Measurements from ENCODE around the gene SECISBP2.

The SECISBP2 gene

DNA sequence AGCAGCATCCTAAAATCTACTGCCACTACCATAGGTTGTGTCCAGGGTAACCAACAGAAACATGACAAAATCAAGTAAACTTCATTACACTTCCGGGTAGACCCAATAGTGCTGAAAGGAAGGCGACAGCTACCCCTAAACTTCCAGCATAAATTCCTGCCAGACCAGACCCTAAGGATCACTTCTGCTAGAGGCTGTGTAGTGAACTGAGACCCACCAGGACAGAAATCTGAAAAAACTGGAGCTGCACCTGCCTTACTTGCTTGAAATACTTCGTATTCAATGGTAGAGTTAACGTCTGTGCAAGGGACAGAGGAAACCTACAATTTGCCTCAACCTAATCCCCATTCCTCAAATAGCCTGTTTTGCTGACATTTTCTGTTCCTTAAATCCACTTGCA lies 1.0 kb upstream of the SECISBP2 start:
- H3K4me1 ChIP-seq (ENCODE audit: control insufficient read depth, insufficient read depth, low read depth, low read length), result peaks cover 6% of the 10 kb centered on the region
- H4K8ac ChIP-seq (ENCODE audit: low read length), result peak overlapping the region; percentile 40
- no peaks in the 10 kb centered on the region for H3K9me3 ChIP-seq (ENCODE audit: control insufficient read depth, low read length)
- no peak overlapping the region for H3K18ac ChIP-seq (ENCODE audit: low read depth in 1 of 2, low read length in 2 of 2)
- no peak overlapping the region for H4K91ac ChIP-seq (ENCODE audit: low read length)
- peaks cover 8% of the 10 kb centered on the region for H3K79me1 ChIP-seq (replicated peaks; ENCODE audit: low read length, poor library complexity, severe bottlenecking)
- no peak overlapping the region for H2BK12ac ChIP-seq (ENCODE audit: low read length in 2 of 2)
- H3K9ac ChIP-seq (ENCODE audit: low read length), result peak overlapping the region; percentile 96
- H3K23ac ChIP-seq (ENCODE audit: low read length in 2 of 2), result no peak overlapping the region
- peak overlapping the region; percentile 18 for H3K27ac ChIP-seq (ENCODE audit: low read length, poor library complexity, severe bottlenecking)
- peaks cover 0 to 27% of the 10 kb centered on the region in 2 experiments for H3K36me3 ChIP-seq (ENCODE audit: control insufficient read depth in 1 of 2, insufficient read depth in 2 of 2, low read depth in 1 of 2, low read length in 2 of 2)
- 90% methylated on average over 4 of the region's 4 CpGs for WGBS
- H2AK5ac ChIP-seq (ENCODE audit: low read length, severe bottlenecking), result peak overlapping the region; percentile 26
- H3K14ac ChIP-seq (ENCODE audit: low read length in 2 of 2), result no peak overlapping the region
- H3K4me3 ChIP-seq (ENCODE audit: insufficient read depth in 1 of 2, low read depth in 1 of 2, low read length in 2 of 2), result peak overlapping the region in 1 of 2 experiments; percentile 93
- no peak overlapping the region for H2BK15ac ChIP-seq (ENCODE audit: low read depth, poor library complexity, severe bottlenecking)
- no peak overlapping the region for H3K4me2 ChIP-seq (ENCODE audit: low read length, poor library complexity, severe bottlenecking)
- H2AFZ ChIP-seq (ENCODE audit: low read depth, low read length), result no peak overlapping the region
- H3K4ac ChIP-seq (ENCODE audit: low read depth in 1 of 2, low read length in 2 of 2), result no peak overlapping the region
- no peak overlapping the region for H2BK5ac ChIP-seq (ENCODE audit: low read depth, low read length, poor library complexity, severe bottlenecking)
- H3K27me3 ChIP-seq (ENCODE audit: control insufficient read depth in 1 of 2, insufficient read depth in 1 of 2, low read length in 2 of 2), result no peaks in the 10 kb centered on the region
- H2BK120ac ChIP-seq (ENCODE audit: low read depth, low read length), result no peak overlapping the region
- peak; percentile 15 for DNase-seq

DNA sequence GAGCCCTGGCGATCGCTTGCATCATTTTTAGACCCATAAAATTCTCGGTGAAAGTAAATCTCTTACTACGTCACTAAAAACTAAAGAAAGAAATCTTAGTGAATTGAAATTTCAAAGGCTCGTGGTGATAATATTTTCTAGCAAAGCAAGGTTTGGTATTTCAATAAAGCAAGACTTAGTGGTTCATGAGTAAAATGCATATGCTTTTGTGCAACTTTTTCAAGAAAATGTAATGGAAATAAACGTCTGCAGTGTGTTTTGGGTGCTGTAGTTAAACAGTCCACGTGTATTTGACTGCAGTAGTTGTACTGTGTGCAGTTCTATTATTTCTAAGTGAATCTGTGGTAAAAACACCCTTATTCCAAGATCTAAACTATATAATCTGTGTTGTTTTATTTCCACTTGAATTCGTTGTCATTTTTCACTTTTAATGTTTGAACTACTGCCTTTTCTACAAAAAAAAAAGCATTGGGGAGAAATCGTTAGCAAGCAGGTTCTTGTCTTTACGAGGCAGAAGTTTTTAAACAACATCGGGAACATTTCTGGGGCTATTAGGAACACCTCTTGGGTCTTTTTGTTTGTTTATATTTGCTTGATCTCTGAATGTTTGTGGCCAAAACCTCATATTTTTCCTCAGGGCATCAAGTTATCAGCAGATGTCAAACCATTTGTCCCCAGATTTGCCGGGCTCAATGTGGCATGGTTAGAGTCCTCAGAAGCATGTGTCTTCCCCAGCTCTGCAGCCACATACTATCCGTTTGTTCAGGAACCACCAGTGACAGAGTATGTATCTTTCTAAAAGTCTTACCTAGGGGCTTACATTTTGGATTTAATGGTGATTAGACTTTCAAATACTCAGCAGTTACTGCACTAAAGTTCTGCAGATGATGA lies 960 bp downstream of the SECISBP2 start:
- Histone ChIP-seq H3K79me1 (replicated peaks; ENCODE audit: low read length, poor library complexity, severe bottlenecking) (peaks cover 15% of the 10 kb centered on the region), H2BK12ac (ENCODE audit: low read length in 2 of 2) (no peak overlapping the region), H3K14ac (ENCODE audit: low read length in 2 of 2) (no peak overlapping the region), H3K4ac (ENCODE audit: low read depth in 1 of 2, low read length in 2 of 2) (no peak overlapping the region), H2AK5ac (ENCODE audit: low read length, severe bottlenecking) (no peak overlapping the region), H3K4me2 (ENCODE audit: low read length, poor library complexity, severe bottlenecking) (peak overlapping the region; percentile 69), H2BK120ac (ENCODE audit: low read depth, low read length) (no peak overlapping the region), H3K9ac (ENCODE audit: low read length) (peak overlapping the region; percentile 96), H2AFZ (ENCODE audit: low read depth, low read length) (no peak overlapping the region), H3K4me3 (ENCODE audit: insufficient read depth in 1 of 2, low read depth in 1 of 2, low read length in 2 of 2) (peak overlapping the region in 1 of 2 experiments; percentile 93), H3K36me3 (ENCODE audit: control insufficient read depth in 1 of 2, insufficient read depth in 2 of 2, low read depth in 1 of 2, low read length in 2 of 2) (peaks cover 0 to 33% of the 10 kb centered on the region in 2 experiments), H3K18ac (ENCODE audit: low read depth in 1 of 2, low read length in 2 of 2) (no peak overlapping the region), H3K23ac (ENCODE audit: low read length in 2 of 2) (no peak overlapping the region), H4K91ac (ENCODE audit: low read length) (no peak overlapping the region), H2BK15ac (ENCODE audit: low read depth, poor library complexity, severe bottlenecking) (no peak overlapping the region), H3K27me3 (ENCODE audit: control insufficient read depth in 1 of 2, insufficient read depth in 1 of 2, low read length in 2 of 2) (no peaks in the 10 kb centered on the region), H3K9me3 (ENCODE audit: control insufficient read depth, low read length) (no peaks in the 10 kb centered on the region), H3K4me1 (ENCODE audit: control insufficient read depth, insufficient read depth, low read depth, low read length) (peaks cover 9% of the 10 kb centered on the region), H3K27ac (ENCODE audit: low read length, poor library complexity, severe bottlenecking) (peak overlapping the region; percentile 80), H2BK5ac (ENCODE audit: low read depth, low read length, poor library complexity, severe bottlenecking) (no peak overlapping the region), H4K8ac (ENCODE audit: low read length) (no peak overlapping the region)
- DNase-seq, result no peak
- 13% methylated on average over 7 of the region's 13 CpGs for WGBS

GRCh38 chr9:89323390-89323789 lies 5.1 kb downstream of the SECISBP2 start:
- Histone ChIP-seq H3K14ac (ENCODE audit: low read length in 2 of 2) (no peak overlapping the region), H3K79me1 (replicated peaks; ENCODE audit: low read length, poor library complexity, severe bottlenecking) (peaks cover 26% of the 10 kb centered on the region), H2AFZ (ENCODE audit: low read depth, low read length) (no peak overlapping the region), H3K23ac (ENCODE audit: low read length in 2 of 2) (peak overlapping the region in 1 of 2 experiments; percentile 3), H3K27me3 (ENCODE audit: control insufficient read depth in 1 of 2, insufficient read depth in 1 of 2, low read length in 2 of 2) (no peaks in the 10 kb centered on the region), H3K4me3 (ENCODE audit: insufficient read depth in 1 of 2, low read depth in 1 of 2, low read length in 2 of 2) (no peak overlapping the region), H2BK15ac (ENCODE audit: low read depth, poor library complexity, severe bottlenecking) (no peak overlapping the region), H3K4ac (ENCODE audit: low read depth in 1 of 2, low read length in 2 of 2) (no peak overlapping the region), H3K4me2 (ENCODE audit: low read length, poor library complexity, severe bottlenecking) (no peak overlapping the region), H4K8ac (ENCODE audit: low read length) (no peak overlapping the region), H3K4me1 (ENCODE audit: control insufficient read depth, insufficient read depth, low read depth, low read length) (peaks cover 7% of the 10 kb centered on the region), H2BK5ac (ENCODE audit: low read depth, low read length, poor library complexity, severe bottlenecking) (no peak overlapping the region), H3K36me3 (ENCODE audit: control insufficient read depth in 1 of 2, insufficient read depth in 2 of 2, low read depth in 1 of 2, low read length in 2 of 2) (peaks cover 9 to 37% of the 10 kb centered on the region in 2 experiments), H2BK120ac (ENCODE audit: low read depth, low read length) (no peak overlapping the region), H2BK12ac (ENCODE audit: low read length in 2 of 2) (no peak overlapping the region), H3K27ac (ENCODE audit: low read length, poor library complexity, severe bottlenecking) (no peak overlapping the region), H3K9me3 (ENCODE audit: control insufficient read depth, low read length) (no peaks in the 10 kb centered on the region), H4K91ac (ENCODE audit: low read length) (no peak overlapping the region), H2AK5ac (ENCODE audit: low read length, severe bottlenecking) (no peak overlapping the region), H3K9ac (ENCODE audit: low read length) (no peak overlapping the region), H3K18ac (ENCODE audit: low read depth in 1 of 2, low read length in 2 of 2) (no peak overlapping the region)
- 93% methylated on average over 4 of the region's 4 CpGs for WGBS
- DNase-seq, result no peak

DNA sequence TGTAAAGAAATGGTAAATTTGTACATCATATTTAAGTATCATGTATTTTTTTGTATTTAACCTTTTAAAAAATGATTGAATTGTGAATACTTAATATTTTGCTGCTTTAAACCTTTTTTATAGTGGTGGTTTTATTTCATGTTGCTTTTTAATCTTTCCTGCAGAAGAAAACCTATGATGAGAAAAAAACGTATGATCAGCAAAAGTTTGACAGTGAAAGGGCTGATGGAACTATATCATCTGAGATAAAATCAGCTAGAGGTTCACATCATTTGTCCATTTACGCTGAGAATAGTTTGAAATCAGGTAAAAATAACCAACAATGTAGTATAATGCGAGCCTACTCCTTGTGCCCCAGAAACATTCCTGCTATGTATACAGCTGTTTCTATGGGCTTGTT lies 7.4 kb downstream of the SECISBP2 start:
- no peak overlapping the region for H3K18ac ChIP-seq (ENCODE audit: low read depth in 1 of 2, low read length in 2 of 2)
- no peak overlapping the region for H3K4me3 ChIP-seq (ENCODE audit: insufficient read depth in 1 of 2, low read depth in 1 of 2, low read length in 2 of 2)
- no peak overlapping the region for H2AK5ac ChIP-seq (ENCODE audit: low read length, severe bottlenecking)
- H3K27me3 ChIP-seq (ENCODE audit: control insufficient read depth in 1 of 2, insufficient read depth in 1 of 2, low read length in 2 of 2), result no peaks in the 10 kb centered on the region
- H2BK15ac ChIP-seq (ENCODE audit: low read depth, poor library complexity, severe bottlenecking), result no peak overlapping the region
- H3K4ac ChIP-seq (ENCODE audit: low read depth in 1 of 2, low read length in 2 of 2), result no peak overlapping the region
- peaks cover 29% of the 10 kb centered on the region for H3K79me1 ChIP-seq (replicated peaks; ENCODE audit: low read length, poor library complexity, severe bottlenecking)
- H3K4me2 ChIP-seq (ENCODE audit: low read length, poor library complexity, severe bottlenecking), result no peak overlapping the region
- H3K23ac ChIP-seq (ENCODE audit: low read length in 2 of 2), result no peak overlapping the region
- no peak overlapping the region for H2BK12ac ChIP-seq (ENCODE audit: low read length in 2 of 2)
- H4K91ac ChIP-seq (ENCODE audit: low read length), result no peak overlapping the region
- H3K27ac ChIP-seq (ENCODE audit: low read length, poor library complexity, severe bottlenecking), result no peak overlapping the region
- no peak overlapping the region for H4K8ac ChIP-seq (ENCODE audit: low read length)
- H3K14ac ChIP-seq (ENCODE audit: low read length in 2 of 2), result no peak overlapping the region
- no peaks in the 10 kb centered on the region for H3K9me3 ChIP-seq (ENCODE audit: control insufficient read depth, low read length)
- DNase-seq, result no peak
- no peak overlapping the region for H2BK5ac ChIP-seq (ENCODE audit: low read depth, low read length, poor library complexity, severe bottlenecking)
- H3K4me1 ChIP-seq (ENCODE audit: control insufficient read depth, insufficient read depth, low read depth, low read length), result peaks cover 3% of the 10 kb centered on the region
- no peak overlapping the region for H2AFZ ChIP-seq (ENCODE audit: low read depth, low read length)
- H3K36me3 ChIP-seq (ENCODE audit: control insufficient read depth in 1 of 2, insufficient read depth in 2 of 2, low read depth in 1 of 2, low read length in 2 of 2), result peaks cover 21 to 61% of the 10 kb centered on the region in 2 experiments
- no peak overlapping the region for H3K9ac ChIP-seq (ENCODE audit: low read length)
- 98% methylated on average over 3 of the region's 3 CpGs for WGBS
- no peak overlapping the region for H2BK120ac ChIP-seq (ENCODE audit: low read depth, low read length)
